Activated CD4-positive, CD25-positive, alpha-beta regulatory T cell treated with anti-CD3 and anti-CD28 coated beads, Interleukin-2, amount 50 U/mL, for 72 hours (primary cell): ENCODE data around the gene HCK.

Experiments
- DNase-seq: peaks from one replicate; pipeline ENCODE4 v3.0.0; 2021

HCK gene

DNA sequence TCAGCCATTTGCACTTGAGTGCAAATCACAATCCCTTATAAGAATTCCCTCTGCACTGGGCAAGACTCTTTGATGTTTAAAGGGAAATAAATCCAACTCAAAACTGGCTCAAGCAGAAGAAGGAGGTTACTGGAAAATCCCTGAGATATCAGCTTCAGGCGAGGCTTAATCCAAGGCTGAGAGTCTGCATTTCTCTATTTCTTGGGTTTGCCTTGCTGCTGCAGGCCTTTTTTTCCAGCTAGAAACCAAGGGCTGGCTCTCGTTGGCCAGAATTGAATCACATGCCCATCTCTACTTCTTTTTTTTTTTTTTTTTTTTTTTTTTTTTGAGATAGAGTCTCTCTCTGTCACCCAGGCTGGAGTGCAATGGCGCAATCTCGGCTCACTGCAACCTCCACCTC, 11.7 kb downstream of the HCK start:
- DNase-seq: no peak

DNA sequence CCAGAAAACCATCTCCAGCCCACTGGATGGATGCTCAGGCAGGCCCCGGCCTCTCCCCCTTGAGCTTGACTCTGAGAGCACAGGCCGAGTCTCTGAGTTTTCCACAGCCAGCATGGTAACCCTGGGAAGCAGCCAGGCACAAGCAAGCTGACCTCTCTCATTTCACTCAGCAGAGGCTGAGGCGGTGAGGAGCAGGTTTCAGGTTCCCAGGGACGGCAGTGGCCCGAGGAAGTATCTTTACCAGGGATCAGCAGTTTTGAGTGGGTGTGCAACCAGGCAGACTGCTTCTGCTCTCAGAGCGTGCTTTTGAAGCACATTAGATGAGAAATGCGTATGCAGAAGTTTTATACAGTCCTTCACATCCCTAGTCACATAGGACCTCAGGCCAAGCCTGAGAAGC, 12.6 kb downstream of the HCK start:
- DNase-seq: no peak

DNA sequence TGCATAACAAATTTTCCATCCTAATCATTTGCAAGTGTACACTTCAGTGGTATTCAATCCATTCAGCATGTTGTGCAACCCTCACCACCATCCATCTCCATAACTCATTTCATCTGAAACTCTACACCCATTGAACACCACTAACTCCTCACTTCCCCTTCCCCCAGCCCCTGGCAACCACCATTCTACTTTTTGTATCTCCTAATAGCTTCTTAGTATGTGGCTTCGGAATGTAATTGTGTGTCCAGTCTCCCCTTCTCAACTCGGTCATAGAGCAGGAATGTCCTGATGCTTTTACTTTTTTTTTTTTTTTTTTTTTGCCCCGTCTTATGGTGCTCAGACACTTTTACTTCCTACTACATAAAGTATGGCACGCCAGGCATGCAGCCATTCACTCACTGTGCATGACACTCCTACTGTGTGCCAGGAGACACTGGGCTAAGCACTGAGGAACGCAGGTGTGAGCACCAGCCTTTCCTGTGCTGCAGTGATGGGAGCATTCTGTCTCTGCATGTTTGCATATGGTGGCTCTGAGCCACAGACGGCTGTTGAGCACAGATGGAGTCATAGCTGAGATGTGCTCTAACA, 15.3 kb downstream of the HCK start:
- DNase-seq: no peak

DNA sequence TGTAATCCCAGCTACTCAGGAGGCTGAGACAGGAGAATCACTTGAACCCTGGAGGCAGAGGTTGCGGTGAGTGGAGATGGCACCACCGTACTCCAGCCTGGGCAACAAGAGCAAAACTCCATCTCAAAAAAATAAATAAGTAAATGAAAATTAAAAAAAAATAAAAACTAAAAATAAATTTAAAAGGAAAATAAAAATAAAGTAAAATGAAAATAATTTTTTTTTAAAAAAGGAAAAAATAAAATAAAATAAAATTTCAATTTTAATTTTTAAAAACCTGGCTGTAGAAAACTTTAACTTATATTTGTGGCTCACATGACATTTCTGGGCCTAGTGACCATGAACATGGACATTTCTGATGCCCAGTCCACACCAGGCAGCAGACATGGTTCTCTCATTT, 16.1 kb downstream of the HCK start:
- no peak for DNase-seq

DNA sequence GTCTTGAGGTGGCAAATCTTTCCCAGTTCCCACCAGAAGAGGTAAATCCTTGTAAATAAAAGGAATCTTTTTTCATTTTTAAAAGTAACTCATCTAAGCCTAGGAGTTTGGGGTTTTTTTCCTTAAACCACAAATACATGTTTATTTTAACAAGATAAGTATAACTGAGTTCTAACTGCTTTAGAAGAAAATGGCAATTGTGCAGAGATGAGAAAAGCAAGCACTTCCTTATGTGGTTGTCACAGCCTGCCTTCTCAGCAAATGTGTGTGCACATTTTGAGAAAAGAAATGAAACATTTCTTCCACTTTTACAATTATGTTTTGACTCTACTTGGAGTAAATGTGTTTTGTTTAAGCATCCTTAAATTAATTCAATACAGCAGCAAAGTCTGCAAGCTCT, 17.7 kb downstream of the HCK start:
- no peak for DNase-seq

DNA sequence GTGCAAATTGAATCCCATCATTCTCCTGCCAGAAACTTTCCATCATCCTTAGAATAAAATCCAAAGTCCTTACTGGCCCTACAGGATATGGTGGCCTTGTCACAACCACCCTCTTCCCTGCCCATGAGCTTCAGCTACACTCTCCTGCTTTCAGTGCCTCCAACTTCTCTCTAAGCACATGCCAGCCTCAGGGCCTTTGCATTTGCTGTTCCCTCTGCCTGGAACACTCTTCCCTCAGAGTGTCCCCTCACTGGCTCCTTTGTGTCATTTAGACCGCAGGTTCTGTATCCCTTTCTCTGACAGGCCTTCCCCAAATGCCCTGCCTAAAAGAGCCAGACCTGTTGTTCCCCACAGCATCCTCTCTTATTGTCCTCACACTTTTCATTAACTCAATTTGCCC, 18.2 kb downstream of the HCK start:
- no peak for DNase-seq

DNA sequence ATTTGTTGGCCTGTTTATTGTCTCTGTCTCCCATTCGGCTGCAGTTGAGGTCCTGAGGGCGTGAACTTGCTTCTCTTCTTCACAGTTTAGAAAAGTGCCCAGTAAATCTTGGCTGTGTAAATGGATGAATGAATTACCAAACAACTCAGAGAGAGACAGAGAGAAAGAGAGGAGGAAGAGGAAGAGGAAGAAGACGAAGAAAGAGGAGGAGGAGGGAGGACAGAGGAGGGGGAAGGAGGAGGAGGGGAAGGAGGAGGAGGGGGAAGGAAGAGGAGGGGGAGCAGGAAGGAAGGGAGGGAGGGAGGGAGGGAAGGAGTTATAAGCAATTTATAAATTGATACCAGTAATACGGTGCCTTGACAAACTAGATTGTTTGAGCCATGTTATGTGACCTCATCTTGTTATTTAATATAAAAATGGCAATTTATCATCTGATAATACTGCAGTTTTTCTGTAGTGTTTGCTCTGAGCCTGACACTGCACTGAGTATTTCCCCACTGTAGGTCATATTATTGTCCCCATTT, 18.7 kb downstream of the HCK start:
- no peak for DNase-seq

DNA sequence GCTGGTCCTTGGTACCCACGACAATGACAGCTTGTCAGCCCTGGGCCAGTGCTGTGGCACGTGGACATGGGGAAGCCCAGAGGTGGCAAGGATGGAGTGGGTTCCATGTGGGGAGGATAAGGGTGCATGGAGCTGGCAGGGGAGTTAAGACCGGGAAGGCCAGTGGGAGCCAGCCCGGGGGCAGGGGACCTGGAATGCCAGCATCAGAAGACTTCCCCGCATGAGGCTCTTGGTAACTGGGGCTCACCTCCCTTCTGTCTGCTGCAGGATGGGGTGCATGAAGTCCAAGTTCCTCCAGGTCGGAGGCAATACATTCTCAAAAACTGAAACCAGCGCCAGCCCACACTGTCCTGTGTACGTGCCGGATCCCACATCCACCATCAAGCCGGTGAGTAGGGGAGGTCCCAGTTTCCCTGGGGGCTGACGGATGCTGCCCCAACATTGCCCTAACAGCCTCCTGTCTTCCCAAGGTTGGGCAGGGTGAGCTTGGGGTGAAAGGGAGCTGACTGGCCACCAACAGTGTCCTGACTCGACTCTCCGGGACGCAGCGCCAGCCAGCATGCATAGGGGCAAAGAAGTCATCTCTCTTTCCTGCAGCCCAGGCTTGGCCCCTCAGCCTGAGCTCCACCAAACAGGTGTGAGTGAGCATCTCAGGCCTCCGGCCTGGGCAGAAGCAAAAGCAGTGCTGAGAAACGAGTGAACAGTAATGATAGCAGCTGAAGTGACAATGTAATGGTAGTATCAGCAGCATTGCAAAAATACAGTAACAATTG, 19.5 kb downstream of the HCK start:
- no peak for DNase-seq

DNA sequence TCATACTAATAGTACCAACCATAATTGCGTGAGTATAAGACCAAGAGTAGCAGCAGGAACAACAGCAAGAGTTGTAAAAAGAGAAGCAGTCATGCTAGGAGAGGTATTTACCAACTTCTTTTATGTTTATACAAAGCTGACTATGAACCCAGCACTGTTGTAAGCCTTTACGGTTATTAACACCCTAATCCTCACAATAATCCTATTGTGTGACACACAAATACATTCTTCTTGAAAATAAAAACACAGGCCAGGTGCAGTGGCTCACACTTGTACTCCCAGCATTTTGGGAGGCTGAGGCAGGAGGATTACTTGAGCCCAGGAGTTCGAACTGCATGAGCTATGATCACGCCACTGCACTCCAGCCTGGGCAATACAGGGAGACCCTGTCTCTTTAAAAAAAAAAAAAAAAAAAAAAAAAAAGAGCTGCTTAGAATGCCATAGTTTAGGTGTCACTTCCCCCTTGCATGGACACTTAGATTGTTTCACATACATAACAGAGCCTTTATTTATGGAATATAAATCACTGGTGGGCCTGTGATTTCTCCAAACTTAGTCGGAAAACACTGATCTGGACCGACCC, 20.2 kb downstream of the HCK start:
- DNase-seq: no peak

DNA sequence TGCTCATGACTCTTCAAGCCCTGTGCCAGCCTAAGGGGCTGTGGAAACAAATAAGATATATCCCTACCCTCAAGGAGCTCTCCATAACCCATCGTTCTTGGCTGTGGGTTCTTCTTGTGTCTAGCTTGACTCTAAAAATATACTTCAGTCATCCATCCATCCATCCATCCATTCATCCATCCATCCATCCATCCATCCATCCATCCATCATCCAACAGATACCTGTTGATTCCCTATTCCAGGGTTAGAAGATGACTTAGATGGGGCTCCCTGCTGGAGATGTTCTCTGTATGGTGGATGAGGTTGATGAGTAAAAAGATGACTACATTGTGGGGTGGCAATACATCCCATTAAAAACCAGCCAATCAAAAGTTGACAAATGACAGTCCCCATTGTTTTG, 23.5 kb downstream of the HCK start:
- no peak for DNase-seq

DNA sequence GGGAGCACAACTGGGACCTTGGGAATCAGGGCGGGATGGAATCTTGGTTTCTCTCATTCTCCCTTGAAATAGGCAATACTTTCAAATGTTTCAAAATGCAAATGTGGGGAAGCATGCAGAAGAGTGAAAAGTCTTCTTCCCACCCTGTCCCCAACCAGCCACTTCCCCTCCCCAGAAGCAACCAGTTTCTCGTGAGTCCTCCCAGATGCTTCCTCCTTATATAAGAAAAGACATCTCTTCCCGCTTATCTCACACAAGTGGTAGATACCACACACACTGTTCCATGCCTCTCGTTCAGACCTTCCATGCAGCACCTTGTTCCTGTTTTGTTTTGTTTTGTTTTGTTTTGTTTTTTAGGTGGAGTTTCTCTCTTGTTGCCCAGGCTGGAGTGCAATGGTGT, 25.1 kb downstream of the HCK start:
- DNase-seq: no peak

DNA sequence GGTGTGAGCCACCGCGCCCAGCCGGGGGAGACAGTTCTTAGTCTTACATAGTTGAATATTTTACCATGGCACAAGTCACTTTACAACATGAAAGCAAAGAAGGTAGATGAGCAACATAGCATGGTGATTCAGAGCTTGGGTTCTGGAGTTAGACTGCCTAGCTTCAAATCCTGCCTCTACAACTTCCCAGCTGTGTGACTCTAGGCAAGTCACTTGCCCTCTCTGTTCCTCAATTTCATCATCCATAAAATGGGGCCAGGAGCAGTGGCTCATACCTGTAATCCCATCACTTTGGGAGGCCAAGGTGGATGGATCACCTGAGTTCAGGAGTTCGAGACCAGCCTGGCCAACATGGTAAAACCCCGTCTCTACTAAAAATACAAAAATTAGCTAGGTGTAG, 26.3 kb downstream of the HCK start:
- no peak for DNase-seq

DNA sequence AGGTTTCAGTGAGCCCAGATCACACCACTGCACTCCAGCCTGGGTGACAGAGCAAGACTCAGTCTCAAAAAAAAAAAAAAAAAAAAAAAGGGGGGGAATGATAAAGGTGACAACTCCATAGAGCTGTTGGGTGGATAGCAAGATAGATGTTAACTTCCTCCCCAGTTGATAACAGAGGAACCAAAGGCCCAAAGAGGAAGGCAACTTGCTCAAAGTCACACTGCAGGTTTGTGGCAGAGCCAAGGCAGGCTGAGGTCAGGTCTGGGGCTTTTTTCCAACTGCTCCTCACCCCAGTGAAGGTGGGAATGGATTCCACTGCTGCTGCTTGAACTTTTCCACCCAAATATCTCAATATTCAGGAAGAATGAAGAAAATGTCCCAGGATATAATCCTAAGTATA, 26.7 kb downstream of the HCK start:
- no peak for DNase-seq

DNA sequence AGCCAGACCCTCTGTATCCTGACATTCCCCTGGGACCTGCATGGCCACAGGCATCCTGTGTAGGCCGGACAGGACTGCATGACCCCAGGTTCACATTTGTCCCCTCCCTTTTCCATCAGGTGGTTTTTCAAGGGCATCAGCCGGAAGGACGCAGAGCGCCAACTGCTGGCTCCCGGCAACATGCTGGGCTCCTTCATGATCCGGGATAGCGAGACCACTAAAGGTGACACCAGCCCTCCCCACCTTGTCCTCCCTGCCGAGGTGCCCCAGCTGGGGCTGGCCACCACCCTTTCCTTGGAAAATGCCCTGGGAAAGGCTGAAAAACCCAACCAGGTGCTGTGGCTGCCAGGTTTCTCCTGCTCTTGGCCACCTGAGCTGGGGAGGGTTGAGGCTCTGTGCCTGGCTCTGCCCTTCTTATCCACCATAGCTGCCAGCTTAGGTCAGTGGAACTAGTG, 27.6 kb downstream of the HCK start:
- DNase-seq: no peak

DNA sequence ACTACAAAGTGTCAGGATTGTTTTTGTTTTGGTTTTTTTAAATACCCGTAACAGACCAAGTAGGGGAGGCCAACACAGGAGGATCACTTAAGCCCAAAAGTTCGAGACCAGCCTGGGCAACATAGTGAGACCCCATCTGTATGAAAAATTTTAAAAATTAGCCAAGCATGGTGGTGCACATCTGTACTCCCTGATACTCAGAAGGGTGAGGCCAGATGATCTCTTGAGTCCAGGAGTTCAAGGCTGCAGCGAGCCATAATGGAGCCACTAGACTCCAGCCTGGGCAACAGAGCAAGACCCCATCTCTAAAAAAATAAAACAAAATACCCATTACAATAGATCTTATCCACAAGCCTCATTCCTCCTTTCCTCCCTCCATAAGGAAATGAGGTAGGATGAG, 28.7 kb downstream of the HCK start:
- no peak for DNase-seq

DNA sequence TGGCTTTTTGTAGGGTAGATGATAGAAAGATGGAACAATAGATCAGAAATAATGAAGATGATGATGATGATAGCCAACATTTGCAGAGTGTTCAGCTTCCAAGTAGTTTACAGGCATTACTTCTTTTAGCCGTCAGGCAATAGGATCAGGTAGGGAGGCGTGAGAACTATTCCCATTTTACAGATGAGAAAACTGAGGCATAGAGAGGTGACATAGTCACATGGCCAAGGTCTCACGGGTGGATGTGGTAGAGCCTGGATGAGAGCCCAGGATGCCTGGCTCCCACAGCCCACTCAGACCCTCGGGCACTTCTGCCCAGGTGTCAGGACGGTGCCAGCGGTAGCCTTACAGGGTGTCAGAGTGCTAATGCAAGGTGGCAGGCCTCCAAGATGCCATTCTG, 31.4 kb downstream of the HCK start:
- no peak for DNase-seq

DNA sequence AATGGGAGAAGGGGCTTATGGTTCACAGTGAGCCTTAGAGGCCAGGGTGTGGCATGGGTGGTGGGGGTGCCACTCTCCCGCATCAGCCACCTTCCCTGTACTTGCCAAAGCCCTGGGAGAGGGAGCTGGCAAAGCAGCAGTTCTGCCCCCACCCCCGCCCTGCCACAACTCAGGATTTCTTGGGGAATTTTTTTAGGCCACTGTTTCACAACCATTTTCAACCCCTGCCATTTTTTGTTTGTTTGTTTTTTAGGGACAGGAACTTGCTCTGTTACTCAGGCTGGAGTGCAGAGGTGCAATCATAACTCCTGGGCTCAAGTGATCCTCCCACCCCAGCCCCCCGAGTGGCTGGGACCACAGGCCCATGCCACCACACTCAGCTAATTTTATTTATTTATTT, 35.0 kb downstream of the HCK start:
- DNase-seq: no peak

DNA sequence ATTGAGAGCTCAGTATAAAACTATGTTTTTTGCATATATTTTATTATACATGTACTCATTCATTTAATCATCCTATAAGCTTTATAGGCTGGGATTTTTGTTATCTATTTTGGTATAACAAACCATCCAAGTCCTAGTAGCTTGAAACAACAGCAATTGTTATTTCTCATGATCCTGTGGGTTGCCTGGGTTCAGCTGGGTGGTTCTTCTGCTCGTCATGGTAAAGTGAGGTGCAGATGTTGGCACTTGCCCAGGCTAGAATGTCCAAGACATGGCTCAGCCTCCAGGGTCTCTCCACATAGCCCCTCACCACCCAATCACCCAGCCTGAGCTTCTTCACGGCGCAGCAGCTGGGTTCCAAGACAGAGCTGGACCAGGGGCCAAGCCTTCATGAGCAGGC, 36.7 kb downstream of the HCK start:
- DNase-seq: no peak

DNA sequence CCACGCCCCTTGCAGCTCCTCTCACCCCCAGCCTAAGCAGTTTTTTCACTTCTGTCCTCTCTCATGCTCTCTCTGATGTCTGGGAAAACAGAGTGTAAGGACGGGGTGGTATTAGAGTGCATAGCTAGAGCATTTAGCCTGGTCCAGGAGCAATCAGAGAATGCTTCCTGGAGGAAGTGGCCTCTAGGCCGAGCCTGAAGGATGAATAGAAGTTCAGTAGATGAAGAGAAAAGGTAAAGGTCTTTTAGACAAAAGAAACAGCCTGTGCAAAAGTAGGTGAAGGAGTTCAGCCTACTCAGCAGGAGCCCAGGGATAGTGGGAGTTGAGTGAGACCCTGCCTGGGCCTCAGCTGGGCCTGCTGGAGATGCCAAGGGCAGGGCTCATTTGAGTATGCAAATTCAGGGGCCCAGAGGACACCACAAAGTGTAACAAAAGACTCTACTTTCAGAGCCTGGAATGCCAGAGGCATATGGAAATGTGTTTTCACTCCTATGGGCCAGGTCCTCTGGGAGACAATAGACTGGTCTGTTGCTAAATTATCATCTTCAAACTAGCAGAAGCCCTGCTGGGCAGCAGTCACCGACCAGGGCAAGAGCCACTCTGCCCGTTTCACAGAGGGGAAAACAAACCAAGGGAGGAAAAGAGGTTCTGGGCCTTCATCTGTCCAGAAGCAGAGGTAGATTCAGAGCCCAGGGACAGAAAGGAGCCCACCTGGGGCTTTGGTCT, 37.8 kb downstream of the HCK start:
- DNase-seq: no peak

DNA sequence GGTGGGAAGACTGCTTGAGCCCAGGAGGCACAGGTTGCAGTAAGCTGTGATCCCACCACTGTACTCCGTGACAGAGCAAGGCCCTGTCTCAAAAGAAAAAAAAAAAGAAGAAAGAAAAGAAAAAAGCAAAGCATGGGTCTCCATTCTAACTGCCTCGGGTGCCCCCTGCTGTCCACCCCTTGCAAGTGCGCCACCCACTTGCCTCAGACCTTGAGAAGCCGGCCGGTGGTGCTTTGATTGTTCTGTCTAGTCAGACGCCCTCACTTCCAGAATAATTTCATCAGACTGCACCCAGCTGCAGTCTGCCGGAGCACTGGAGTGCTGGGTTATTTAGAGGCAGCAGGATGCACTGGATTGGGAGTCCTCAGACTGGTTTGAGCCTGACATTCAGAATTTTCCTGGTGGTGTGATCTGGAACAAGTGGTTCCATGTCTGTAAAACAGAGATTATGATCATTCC, 39.9 kb downstream of the HCK start:
- peak; percentile 81 for DNase-seq

DNA sequence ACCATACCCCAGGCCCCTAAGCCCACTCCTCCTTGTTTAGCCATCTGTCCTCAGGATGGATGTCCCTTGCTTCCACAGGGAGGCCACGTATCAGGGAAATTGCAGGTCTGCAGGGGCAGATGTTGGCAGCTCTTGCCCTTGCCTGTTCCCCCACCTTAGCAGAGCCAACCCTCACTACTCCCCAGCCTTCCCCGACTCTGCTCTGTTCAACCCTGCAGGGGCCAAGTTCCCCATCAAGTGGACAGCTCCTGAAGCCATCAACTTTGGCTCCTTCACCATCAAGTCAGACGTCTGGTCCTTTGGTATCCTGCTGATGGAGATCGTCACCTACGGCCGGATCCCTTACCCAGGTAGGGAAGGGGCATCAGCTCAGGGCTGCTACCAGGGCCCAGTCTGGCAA, 46.7 kb downstream of the HCK start:
- DNase-seq: no peak

DNA sequence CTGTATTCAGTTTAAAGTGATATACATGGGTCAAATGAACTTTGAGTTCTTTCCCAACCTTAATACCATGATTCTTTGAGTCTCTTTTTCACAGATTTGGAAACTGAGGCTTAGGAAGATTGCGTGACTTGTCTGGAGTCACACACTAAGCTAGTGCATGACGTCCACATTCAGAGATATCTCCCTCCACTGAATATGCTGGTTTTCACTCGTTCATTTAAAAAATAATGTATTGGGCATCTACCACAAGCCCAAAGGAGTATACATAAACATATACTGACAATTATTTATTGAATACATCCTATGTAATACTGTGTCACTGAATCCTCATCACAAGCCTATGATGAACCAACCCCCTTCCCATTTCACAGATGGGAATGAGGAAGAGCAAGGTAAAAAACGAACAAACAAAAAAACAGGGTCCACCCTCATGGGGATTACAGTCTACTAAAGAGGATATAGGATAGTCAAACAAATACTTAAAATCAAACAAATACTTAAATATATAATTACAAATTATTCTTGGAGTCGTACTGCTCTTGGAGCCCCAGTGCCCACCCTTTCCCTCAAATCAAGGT, 56.9 kb downstream of the HCK start:
- no peak for DNase-seq
